ENCODE results near the gene YKT6.
A peak's percentile ranks its signal among the peaks of the same experiment; 100 is the strongest.
"Not testable (repeated sequence)": the region's sequence is repeated elsewhere in the genome, so short reads cannot be mapped to it uniquely, and the experiment has no call there.

Gene YKT6

DNA sequence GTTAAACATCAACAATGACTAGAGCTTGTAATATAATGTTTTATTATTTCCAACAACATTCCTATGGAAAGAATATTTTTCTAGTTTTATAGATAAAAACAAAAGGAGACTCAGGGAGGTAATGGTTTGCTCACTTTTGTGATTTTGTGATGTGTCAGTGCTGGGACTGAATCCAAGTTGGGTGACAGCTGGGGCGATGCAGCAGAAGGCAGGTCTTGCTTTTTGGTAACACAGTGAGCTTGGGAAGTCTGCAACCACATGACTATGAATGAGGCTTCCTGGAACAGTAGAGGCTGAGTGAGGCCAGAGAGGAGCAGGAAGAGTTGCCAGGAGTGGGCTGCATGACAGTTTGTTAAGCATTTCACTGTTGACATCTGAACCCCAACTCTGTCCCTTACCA, 4.9 kb upstream of the YKT6 start:
- TF ChIP-seq EZH2phosphoT487 (IDR thresholded peaks at IDR 0.05; ENCODE audit: borderline replicate concordance, low read length), result no peak
- TF ChIP-seq, protein P1, sequence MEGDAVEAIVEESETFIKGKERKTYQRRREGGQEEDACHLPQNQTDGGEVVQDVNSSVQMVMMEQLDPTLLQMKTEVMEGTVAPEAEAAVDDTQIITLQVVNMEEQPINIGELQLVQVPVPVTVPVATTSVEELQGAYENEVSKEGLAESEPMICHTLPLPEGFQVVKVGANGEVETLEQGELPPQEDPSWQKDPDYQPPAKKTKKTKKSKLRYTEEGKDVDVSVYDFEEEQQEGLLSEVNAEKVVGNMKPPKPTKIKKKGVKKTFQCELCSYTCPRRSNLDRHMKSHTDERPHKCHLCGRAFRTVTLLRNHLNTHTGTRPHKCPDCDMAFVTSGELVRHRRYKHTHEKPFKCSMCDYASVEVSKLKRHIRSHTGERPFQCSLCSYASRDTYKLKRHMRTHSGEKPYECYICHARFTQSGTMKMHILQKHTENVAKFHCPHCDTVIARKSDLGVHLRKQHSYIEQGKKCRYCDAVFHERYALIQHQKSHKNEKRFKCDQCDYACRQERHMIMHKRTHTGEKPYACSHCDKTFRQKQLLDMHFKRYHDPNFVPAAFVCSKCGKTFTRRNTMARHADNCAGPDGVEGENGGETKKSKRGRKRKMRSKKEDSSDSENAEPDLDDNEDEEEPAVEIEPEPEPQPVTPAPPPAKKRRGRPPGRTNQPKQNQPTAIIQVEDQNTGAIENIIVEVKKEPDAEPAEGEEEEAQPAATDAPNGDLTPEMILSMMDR (IDR thresholded peaks at IDR 0.05; ENCODE audit: low read depth, low read length, poor library complexity, severe bottlenecking), result no peak
- H3K27ac ChIP-seq (ENCODE audit: low read depth, low read length), result no peak overlapping the region
- H3K9me3 ChIP-seq (ENCODE audit: control insufficient read depth, insufficient read depth, low read length), result no peaks in the 10 kb centered on the region
- H3K9me2 ChIP-seq (replicated peaks; ENCODE audit: control insufficient read depth, low read length), result no peaks in the 10 kb centered on the region
- 0 out of 2 replicates have a peak, but pooled peaks cover 3% of the 10 kb centered on the region for H3K27me3 ChIP-seq (ENCODE audit: control insufficient read depth, low read length)
- peaks cover 10% of the 10 kb centered on the region for H3K4me1 ChIP-seq (ENCODE audit: control insufficient read depth, low read length)
- H3K4me3 ChIP-seq (ENCODE audit: low read length), result no peak overlapping the region
- peak overlapping the region; percentile 0; the same call in 1 of the 2 replicates for H3K4me2 ChIP-seq (ENCODE audit: low read length)
- peaks cover under 1% of the 10 kb centered on the region for H3K79me2 ChIP-seq (ENCODE audit: control insufficient read depth, low read length)
- no peaks in the 10 kb centered on the region for H4K20me1 ChIP-seq (ENCODE audit: control insufficient read depth, insufficient read depth, low read depth, low read length)
- H3F3A ChIP-seq (ENCODE audit: control insufficient read depth, insufficient read depth), result no peaks in the 10 kb centered on the region
- no peaks in the 10 kb centered on the region for H3K36me3 ChIP-seq (ENCODE audit: control insufficient read depth, low read length)

DNA sequence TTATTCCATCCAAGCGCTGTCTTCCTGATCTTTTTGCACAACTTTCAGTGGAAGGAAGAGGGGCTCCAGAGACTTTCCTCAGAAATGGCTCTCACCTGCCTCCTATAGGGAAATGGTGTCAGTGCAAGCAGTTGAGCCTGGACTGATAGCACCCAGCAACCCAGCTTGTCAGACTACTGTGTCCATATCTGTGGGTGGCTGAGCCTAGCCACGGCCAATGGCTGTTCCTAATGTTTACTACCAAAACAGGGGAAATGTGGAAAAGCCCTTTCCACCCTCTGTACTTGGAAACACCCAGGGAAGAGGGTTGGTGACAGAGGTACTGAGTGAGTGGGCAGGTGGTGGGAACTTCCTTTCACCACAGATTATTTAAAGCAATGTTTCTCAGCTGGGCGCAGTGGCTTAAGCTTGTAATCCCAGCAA, 4.3 kb upstream of the YKT6 start:
- Histone ChIP-seq H3K9me3 (ENCODE audit: control insufficient read depth, insufficient read depth, low read length) (no peaks in the 10 kb centered on the region), H3K27ac (ENCODE audit: low read depth, low read length) (no peak overlapping the region), H3K79me2 (ENCODE audit: control insufficient read depth, low read length) (peaks cover 7% of the 10 kb centered on the region), H4K20me1 (ENCODE audit: control insufficient read depth, insufficient read depth, low read depth, low read length) (no peaks in the 10 kb centered on the region), H3K4me1 (ENCODE audit: control insufficient read depth, low read length) (peaks cover 10% of the 10 kb centered on the region), H3F3A (ENCODE audit: control insufficient read depth, insufficient read depth) (no peaks in the 10 kb centered on the region), H3K27me3 (ENCODE audit: control insufficient read depth, low read length) (0 out of 2 replicates have a peak, but pooled peaks cover 3% of the 10 kb centered on the region), H3K9me2 (replicated peaks; ENCODE audit: control insufficient read depth, low read length) (no peaks in the 10 kb centered on the region), H3K4me2 (ENCODE audit: low read length) (peak overlapping the region; percentile 0; the same call in 1 of the 2 replicates), H3K4me3 (ENCODE audit: low read length) (no peak overlapping the region), H3K36me3 (ENCODE audit: control insufficient read depth, low read length) (no peaks in the 10 kb centered on the region)
- TF ChIP-seq EZH2phosphoT487 (IDR thresholded peaks at IDR 0.05; ENCODE audit: borderline replicate concordance, low read length), result no peak
- TF ChIP-seq, protein P1 (IDR thresholded peaks at IDR 0.05; ENCODE audit: low read depth, low read length, poor library complexity, severe bottlenecking), result peak; percentile 95

DNA sequence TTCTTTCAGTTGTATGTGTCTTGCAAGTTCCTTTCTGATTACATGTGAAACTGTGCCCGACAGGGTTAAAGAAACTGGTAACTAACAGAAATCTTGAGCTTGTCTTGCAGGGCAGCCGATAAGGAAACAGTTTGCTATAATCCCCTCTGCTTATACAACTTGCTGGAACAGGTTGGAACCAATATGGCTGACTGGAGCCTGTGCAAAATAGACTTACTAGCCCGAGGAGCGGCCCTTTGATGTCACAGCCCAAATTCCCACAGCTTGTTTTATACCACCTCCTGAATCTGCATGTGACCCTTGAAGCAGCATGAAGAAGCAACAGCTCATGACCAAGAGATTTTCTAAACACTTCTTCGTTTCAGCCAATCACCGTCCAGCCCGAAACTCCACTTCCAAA, 3.3 kb upstream of the YKT6 start:
- H3K27me3 ChIP-seq (ENCODE audit: control insufficient read depth, low read length), result no peaks in the 10 kb centered on the region
- H3F3A ChIP-seq (ENCODE audit: control insufficient read depth, insufficient read depth), result no peaks in the 10 kb centered on the region
- H3K36me3 ChIP-seq (ENCODE audit: control insufficient read depth, low read length), result peaks cover under 1% of the 10 kb centered on the region; the same call in 1 of the 2 replicates
- H3K4me2 ChIP-seq (ENCODE audit: low read length), result no peak overlapping the region
- peaks cover 17% of the 10 kb centered on the region for H3K79me2 ChIP-seq (ENCODE audit: control insufficient read depth, low read length)
- TF ChIP-seq EZH2phosphoT487 (IDR thresholded peaks at IDR 0.05; ENCODE audit: borderline replicate concordance, low read length), result no peak
- H3K4me3 ChIP-seq (ENCODE audit: low read length), result no peak overlapping the region
- H3K27ac ChIP-seq (ENCODE audit: low read depth, low read length), result no peak overlapping the region
- H4K20me1 ChIP-seq (ENCODE audit: control insufficient read depth, insufficient read depth, low read depth, low read length), result peaks cover 6% of the 10 kb centered on the region; the same call in 1 of the 2 replicates
- H3K4me1 ChIP-seq (ENCODE audit: control insufficient read depth, low read length), result peaks cover 19% of the 10 kb centered on the region
- H3K9me3 ChIP-seq (ENCODE audit: control insufficient read depth, insufficient read depth, low read length), result no peaks in the 10 kb centered on the region
- no peaks in the 10 kb centered on the region for H3K9me2 ChIP-seq (replicated peaks; ENCODE audit: control insufficient read depth, low read length)

DNA sequence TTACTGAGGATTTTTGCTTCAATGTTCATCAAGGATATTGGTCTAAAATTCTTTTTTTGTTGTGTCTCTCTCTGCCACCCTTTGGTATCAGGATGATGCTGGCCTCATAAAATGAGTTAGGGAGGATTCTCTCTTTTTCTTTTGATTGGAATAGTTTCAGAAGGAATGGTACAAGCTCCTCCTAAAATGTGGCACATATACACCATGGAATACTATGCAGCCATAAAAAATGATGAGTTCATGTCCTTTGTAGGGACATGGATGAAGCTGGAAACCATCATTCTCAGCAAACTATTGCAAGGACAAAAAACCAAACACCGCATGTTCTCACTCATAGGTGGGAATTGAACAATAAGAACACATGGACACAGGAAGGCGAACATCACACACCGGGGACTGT, 615 bp upstream of the YKT6 start:
- not testable (repeated sequence) for H3K9me3 ChIP-seq (ENCODE audit: control insufficient read depth, insufficient read depth, low read length); H3K27me3 ChIP-seq (ENCODE audit: control insufficient read depth, low read length); H4K20me1 ChIP-seq (ENCODE audit: control insufficient read depth, insufficient read depth, low read depth, low read length); H3F3A ChIP-seq (ENCODE audit: control insufficient read depth, insufficient read depth); H3K27ac ChIP-seq (ENCODE audit: low read depth, low read length); H3K9me2 ChIP-seq (replicated peaks; ENCODE audit: control insufficient read depth, low read length)
- Histone ChIP-seq H3K4me1 (ENCODE audit: control insufficient read depth, low read length) (peaks cover 22% of the 10 kb centered on the region), H3K79me2 (ENCODE audit: control insufficient read depth, low read length) (peaks cover 34% of the 10 kb centered on the region), H3K4me3 (ENCODE audit: low read length) (0 out of 2 replicates have a peak overlapping the region, but pooled peaks have one; percentile 23), H3K4me2 (ENCODE audit: low read length) (peak overlapping the region; percentile 32), H3K36me3 (ENCODE audit: control insufficient read depth, low read length) (peaks cover 19% of the 10 kb centered on the region)

All from DOHH2 (cell line).